NCI-H526 (cell line): ENCODE results near the gene PLEKHA8.
"Not testable (repeated sequence)": the region's sequence is repeated elsewhere in the genome, so short reads cannot be mapped to it uniquely, and the experiment has no call there.

Source experiments
- DNase-seq, 2 experiments: peaks; one replicate each; lab custom pipeline; 2025; lab: John Stamatoyannopoulos, UW

The PLEKHA8 gene

GRCh38 chr7:30066687-30067086 lies 38.5 kb downstream of the PLEKHA8 start:
- no peak for DNase-seq

- no peak for DNase-seq
These were observed 39.9 kb downstream of the PLEKHA8 start for GRCh38 chr7:30068117-30068516.

GRCh38 chr7:30069096-30069867 lies 41.1 kb downstream of the PLEKHA8 start:
- no peak for DNase-seq

- no peak for DNase-seq
These were observed 41.8 kb downstream of the PLEKHA8 start for GRCh38 chr7:30070052-30070451.

- peak; percentile 71 to 83 for DNase-seq
These were observed 44.5 kb downstream of the PLEKHA8 start for GRCh38 chr7:30072735-30073134.

- peak; percentile 64 to 81 for DNase-seq
These were observed 46.3 kb downstream of the PLEKHA8 start for GRCh38 chr7:30074422-30075030.

GRCh38 chr7:30076411-30076810 lies 48.2 kb downstream of the PLEKHA8 start:
- DNase-seq, result no peak

GRCh38 chr7:30078280-30078679 lies 50.1 kb downstream of the PLEKHA8 start:
- DNase-seq, result no peak

- no peak for DNase-seq
These were observed 51.7 kb downstream of the PLEKHA8 start for GRCh38 chr7:30079880-30080279.

- peak; percentile 69 to 73 for DNase-seq
These were observed 52.6 kb downstream of the PLEKHA8 start for GRCh38 chr7:30080818-30081217.

- DNase-seq, result no peak
These were observed 54.5 kb downstream of the PLEKHA8 start for GRCh38 chr7:30082686-30083085.

GRCh38 chr7:30083334-30083733 lies 55.1 kb downstream of the PLEKHA8 start:
- peak; percentile 80 to 83 for DNase-seq

- peak in 1 of 2 experiments; percentile 26 for DNase-seq
These were observed 56.0 kb downstream of the PLEKHA8 start for GRCh38 chr7:30084212-30084611.

GRCh38 chr7:30086529-30086928 lies 58.3 kb downstream of the PLEKHA8 start:
- no peak for DNase-seq

- DNase-seq, result no peak
These were observed 59.2 kb downstream of the PLEKHA8 start for GRCh38 chr7:30087371-30087770.

GRCh38 chr7:30088362-30088761 lies 60.1 kb downstream of the PLEKHA8 start:
- DNase-seq, result no peak

GRCh38 chr7:30090111-30090510 lies 61.9 kb downstream of the PLEKHA8 start:
- no peak for DNase-seq

- DNase-seq, result no peak
These were observed 63.3 kb downstream of the PLEKHA8 start for GRCh38 chr7:30091491-30091912.

GRCh38 chr7:30091987-30092386 lies 63.8 kb downstream of the PLEKHA8 start:
- DNase-seq, result no peak

GRCh38 chr7:30093420-30093952 lies 65.3 kb downstream of the PLEKHA8 start:
- no peak for DNase-seq

- not testable (repeated sequence) for DNase-seq
These were observed 70.4 kb downstream of the PLEKHA8 start for GRCh38 chr7:30098599-30098998.

- DNase-seq, result no peak
These were observed 74.1 kb downstream of the PLEKHA8 start for GRCh38 chr7:30102281-30102680.

- DNase-seq, result no peak
These were observed 75.9 kb downstream of the PLEKHA8 start for GRCh38 chr7:30104157-30104556.
